Fibroblast of pulmonary artery (primary cell): ENCODE measurements around the gene AMH.

Source experiments
- DNase-seq: peaks from one replicate; pipeline ENCODE4 v3.0.0-alpha.2; 2010; ENCODE audit warnings: low read depth
- H3K4me3 ChIP-seq: replicated peaks from 2 replicates; pipeline ENCODE4 v1.5.1; 2011; ENCODE audit warnings: low read depth, mild to moderate bottlenecking, control low read depth, low read length, moderate library complexity
- TF ChIP-seq, protein P1 (sequence below): IDR thresholded peaks from 2 replicates; pipeline ENCODE4 v1.5.1; 2011; ENCODE audit warnings: mild to moderate bottlenecking, control low read depth, low read length, inconsistent platforms; ENCODE audit errors: missing control alignments

Gene AMH

DNA sequence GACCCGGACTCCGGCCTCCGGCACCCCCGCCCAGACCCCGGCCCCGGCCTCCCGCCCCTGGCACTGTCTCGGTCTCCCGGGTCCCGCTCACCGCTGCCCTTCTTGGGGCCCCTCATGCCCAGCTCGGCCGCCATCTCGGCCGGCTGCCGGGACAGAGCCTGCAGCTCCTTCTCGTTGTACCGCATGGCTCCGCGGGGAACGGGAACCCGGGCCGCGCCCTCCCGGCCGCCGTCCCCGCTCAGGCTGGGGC is 13.1 kb upstream of the AMH start:
- TF ChIP-seq, protein P1, sequence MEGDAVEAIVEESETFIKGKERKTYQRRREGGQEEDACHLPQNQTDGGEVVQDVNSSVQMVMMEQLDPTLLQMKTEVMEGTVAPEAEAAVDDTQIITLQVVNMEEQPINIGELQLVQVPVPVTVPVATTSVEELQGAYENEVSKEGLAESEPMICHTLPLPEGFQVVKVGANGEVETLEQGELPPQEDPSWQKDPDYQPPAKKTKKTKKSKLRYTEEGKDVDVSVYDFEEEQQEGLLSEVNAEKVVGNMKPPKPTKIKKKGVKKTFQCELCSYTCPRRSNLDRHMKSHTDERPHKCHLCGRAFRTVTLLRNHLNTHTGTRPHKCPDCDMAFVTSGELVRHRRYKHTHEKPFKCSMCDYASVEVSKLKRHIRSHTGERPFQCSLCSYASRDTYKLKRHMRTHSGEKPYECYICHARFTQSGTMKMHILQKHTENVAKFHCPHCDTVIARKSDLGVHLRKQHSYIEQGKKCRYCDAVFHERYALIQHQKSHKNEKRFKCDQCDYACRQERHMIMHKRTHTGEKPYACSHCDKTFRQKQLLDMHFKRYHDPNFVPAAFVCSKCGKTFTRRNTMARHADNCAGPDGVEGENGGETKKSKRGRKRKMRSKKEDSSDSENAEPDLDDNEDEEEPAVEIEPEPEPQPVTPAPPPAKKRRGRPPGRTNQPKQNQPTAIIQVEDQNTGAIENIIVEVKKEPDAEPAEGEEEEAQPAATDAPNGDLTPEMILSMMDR, result no peak
- peak overlapping the region; percentile 74 for H3K4me3 ChIP-seq

DNA sequence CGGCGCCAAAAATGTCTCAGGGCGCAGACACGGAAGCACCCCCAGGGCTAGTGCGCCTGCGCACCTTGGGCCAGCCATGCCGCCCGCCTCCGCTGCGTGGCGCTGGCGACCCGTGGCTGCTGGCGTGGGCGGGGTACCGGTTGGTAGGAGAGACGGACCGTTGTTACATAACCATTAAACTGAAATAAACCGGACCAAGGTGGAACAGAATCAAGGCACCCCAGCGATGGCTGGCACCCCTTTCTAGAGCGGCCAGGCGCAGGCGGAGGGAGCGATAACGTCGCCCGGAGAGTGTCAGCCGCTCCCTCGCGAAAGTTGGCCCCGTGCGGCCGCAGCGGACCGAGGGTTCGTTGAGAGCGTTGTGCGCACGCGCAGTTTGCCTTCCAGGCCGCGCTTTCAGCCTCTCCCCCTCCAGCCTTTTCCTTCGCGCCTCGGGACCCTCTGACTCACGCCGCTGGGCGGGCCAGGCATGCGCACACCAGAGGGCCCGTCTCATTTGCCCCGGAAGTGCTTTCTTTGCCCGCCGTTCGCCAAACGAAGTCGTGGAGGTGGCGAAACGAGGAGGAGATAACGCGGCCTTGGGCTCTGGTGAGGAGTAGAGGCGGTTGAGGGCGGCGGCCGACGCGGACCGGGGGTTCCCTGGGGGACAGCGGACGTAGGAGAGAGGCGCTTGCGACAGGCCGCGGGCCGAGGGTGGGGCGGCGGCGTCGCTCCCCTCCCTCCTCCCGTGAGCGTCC is 12.6 kb upstream of the AMH start, which contains the start of the genes PLEKHJ1 and SF3A2:
Gene PLEKHJ1, minus strand, starts transcription at position 16 of the 737 bp plus-strand sequence. CDS start 81 bp downstream, outside the sequence.
Gene SF3A2, plus strand, starts transcription at position 511 of the 737 bp plus-strand sequence. CDS start 6,595 bp downstream, outside the sequence.
- DNase-seq, result peak; percentile 99
- peak within 1 kb of the TSS; percentile 74 for H3K4me3 ChIP-seq
- TF ChIP-seq, protein P1, result peak; percentile 67

More for the DNA sequence above, 13.1 kb upstream of the AMH start:
- no peak for DNase-seq

DNA sequence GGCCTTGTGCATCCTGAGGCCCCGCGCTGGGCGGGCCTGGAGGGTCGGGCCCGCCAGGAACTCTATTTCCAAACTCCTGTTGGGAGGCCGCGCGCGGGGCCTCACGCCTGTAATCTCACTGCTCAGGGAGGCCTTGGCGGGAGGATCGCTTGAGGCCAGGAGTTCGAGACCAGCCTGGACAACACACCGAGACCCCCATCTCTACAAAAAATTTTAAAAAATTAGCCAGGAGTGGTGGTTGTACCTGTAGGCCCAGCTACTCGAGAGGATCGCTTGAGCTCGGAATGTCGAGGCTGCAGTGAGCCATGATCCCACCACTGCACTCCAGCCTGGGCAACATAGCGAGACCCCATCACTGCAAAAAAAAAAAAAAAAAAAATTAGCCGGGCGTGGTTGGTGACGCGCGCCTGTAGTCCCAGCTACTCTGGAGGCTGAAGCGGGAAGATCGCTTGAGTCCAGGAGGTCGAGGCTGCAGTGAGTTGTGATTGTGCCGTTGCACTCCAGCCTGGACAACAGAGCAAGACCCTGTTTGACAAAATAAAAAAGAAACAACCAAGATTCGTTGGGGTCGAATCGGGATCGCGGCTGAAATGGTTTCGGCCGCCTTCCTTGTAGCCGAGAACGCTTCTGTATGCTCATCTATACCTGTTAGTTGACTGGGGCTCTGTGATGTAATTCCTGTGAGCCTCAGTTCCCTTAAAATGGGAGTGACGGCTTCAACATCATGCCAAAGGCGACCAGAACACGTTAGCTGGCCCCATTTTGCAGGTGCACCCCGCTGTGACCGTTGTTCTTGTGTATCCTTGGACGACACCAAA is 11.9 kb upstream of the AMH start:
- H3K4me3 ChIP-seq, result peak overlapping the region; percentile 74
- TF ChIP-seq, protein P1, result no peak
- DNase-seq, result no peak

DNA sequence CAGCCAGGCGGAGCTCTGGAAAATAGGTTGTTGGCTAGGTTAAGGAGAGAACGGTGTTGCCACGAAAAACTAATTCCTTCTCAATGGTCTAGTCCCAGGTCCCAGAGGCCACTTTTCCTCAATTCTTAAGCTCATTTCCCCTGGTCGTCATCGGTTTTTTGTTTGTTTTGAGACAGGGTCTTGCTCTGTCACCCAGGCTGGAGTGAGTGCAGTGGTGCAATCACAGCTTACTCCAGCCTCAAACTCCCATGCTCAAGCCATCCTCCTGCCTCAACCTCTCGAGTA is 11.3 kb upstream of the AMH start:
- TF ChIP-seq, protein P1, result no peak
- H3K4me3 ChIP-seq, result peak overlapping the region; percentile 74
- no peak for DNase-seq

DNA sequence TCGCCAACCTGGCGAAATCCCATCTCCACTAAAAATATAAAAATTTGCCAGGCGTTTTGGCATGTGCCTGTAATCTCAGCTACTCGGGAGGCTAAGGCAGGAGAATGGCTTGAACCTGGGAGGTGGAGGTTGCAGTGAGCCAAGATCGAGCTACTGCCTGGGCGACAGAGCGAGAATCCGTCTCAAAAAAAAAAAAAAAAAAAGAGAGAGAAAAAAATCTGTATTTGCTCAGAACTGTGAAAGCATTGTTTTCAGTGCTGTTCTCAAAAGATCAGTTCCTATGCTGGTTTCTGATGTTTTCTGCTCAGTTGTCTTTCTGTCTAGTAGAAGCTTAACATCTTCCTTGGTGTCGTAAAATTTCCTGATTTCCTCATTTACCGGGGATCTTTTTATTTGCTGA is 9.9 kb upstream of the AMH start:
- DNase-seq, result no peak
- TF ChIP-seq, protein P1, result no peak

DNA sequence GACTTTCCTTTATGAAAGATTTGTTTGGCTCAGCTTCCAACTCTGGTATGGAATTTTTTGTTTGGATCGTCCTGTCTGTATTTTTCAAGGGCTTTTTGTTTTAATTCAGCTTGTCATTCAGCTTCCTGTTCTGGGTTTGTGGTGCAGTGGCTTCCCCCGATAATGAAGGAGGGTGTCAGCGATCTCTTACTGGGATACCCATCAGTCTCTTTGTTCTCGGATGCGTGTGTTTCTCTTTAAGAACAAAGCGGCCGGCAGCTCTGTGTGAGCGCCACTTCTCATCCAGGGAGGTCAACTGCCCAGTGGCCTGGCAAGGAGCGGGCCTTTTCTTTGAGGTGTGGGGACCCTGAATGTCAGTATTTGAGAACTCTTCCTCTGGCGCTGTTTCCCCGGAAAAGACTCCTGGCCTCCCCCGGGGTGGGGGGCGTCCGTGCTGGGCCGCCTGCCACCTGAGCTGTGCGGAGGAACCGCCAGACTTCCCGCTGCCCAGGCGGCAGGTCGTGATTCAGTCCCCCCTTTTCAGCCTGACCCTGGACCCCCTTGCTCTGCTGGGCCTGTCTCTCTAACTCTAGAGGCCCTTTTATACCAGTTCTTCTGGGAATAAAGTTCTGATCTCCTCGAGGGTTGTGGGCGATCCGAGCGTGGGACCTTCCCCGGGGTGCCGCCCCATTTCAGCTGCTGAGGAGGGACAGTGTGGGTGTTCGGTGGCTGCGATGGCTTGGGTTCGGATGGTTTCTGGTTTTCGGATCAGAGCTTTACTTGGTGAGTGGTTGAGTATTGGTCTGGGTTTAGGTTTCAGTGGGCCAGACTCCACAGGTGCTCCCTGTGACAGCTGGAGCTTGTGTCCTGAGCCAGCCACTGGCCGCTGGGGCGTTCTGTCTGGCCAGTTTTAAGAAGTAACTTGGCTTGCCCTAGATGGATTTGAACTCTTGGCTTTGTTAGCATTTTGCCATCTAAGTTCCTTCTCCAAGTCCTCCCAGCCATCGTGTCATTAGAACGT is 9.1 kb upstream of the AMH start:
- H3K4me3 ChIP-seq, result peak overlapping the region; percentile 57
- peak; percentile 57 for DNase-seq
- TF ChIP-seq, protein P1, result no peak

More for the DNA sequence above, 9.9 kb upstream of the AMH start:
- H3K4me3 ChIP-seq, result peak overlapping the region; percentile 57
